T-helper 22 cell (primary cell): Measurements from ENCODE around the gene USP36.
A peak's percentile ranks its signal among the peaks of the same experiment; 100 is the strongest.
"Not testable (repeated sequence)": the region's sequence is repeated elsewhere in the genome, so short reads cannot be mapped to it uniquely, and the experiment has no call there.

Experiments used
- DNase-seq: peaks from one replicate; pipeline ENCODE4 v3.0.0-alpha.2; 2020; ENCODE audit warnings: low read depth

The USP36 gene

DNA sequence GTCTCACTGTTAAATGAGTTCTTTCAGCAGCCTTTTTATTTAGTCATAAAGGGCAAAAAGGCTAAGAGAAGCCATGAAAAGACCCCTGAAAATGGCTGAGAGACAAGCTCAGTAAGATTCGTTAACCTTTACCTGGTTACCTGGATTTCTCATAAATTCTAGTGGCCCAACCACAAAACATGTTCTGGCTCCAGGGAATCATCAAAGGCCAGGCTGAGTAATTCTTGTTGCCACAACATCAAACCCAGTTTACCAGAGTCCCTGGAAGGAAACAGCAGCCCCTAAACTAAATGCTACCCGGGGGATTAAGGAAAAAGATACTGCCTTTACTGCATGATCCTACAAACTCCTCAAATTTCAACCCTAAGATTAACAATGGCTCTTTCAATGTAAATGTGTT, 74.4 kb downstream of the USP36 start:
- DNase-seq: no peak

DNA sequence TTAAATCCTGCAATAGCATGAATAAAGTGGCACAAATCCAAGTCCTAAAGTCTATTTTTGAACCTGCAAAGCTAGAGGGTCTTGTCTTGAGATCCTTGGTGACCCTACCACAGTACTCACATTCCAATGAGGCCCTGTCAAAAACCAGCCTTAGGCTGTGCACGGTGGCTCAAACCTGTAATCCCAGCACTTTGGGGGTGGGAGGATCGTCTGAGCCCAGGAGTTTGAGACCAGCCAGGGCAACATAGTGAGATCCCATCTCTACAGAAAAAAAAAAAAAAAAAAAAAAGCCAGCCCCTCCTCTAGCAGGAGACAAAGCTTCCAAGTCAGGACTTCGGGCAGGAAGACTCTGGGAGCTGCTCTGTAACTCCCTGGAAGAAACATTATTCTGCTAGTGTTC, 74.8 kb downstream of the USP36 start:
- DNase-seq: no peak

DNA sequence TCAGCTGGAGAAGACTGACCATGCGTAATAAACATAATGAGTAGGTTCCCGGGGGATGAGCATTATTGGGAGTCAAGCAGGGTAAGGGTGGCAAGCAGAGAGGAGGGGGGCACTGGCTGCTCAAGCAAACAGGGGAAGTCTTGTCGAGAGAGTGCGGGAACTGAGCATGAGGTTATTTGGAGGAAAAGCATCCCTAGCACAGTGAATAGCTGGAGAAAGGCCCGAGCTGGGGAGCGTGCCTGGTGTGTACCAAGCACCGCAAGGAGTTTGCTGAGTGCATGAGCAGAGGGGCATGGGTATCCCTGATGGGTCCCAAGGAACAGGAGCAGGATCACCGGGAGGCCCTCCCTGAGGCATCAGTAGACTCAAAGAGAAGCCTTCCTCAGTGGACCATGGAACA, 75.7 kb downstream of the USP36 start:
- no peak for DNase-seq

DNA sequence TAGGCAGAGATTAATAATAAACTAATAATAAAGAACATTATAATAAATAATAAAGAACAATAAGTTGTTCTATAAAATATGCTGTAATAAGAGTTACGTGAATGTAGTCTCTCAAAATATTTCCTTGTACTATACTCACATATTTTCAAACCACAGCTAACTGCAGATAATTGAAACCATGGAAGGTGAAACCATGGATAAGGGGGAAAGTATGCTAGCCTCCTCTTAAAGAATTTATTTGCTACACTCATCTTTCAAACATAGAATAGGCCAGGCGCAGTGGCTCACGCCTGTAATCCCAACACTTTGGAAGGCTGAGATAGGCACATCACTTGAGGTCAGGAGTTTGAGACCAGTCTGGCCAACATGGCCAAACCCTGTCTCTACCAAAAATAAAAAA, 77.1 kb downstream of the USP36 start:
- no peak for DNase-seq

DNA sequence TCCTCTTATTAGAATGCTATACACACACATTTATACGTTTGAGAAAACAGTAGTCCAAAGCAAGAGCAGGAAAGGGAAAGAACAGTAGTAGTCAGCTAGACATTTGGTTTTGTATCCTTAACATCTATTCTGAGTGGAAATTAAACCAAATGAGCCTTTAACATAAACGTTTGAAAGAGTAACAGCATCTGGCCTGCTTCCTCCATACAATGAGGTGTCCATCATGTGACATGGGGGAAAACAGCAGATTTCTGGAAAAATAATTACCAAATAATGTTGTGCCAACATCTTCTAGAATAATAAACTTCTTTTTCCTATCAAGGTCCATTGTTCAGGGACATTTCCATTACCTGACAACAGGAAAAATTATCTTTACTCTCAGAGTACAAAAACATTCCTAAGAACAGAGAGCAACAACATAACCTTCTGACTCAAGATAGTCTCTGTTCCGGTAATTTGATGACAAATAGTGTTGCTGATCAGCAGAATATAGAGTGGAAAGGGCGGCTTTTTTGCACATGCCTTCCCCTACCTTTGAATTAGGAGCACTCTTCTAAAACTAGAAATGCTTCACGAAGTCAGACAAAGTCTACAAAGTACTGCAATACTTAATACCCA, 78.7 kb downstream of the USP36 start:
- DNase-seq: no peak

DNA sequence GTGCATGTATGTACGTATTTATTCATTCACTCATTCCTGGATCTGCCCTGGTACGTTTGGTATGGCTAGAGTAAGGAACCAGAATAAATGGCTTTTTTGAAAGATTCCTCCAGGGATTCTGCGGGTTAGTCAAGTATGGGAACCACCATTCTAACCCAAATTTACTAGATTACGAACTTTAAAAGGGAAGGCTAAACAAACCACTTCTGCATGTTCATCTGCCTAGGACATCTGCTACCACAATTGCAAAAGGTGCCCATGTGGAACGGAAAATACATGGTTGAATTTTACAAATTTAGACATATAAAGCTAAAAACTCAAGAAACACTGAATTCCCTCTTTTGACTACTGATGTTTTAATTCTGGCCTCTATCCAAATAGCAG, 80.7 kb downstream of the USP36 start:
- no peak for DNase-seq

DNA sequence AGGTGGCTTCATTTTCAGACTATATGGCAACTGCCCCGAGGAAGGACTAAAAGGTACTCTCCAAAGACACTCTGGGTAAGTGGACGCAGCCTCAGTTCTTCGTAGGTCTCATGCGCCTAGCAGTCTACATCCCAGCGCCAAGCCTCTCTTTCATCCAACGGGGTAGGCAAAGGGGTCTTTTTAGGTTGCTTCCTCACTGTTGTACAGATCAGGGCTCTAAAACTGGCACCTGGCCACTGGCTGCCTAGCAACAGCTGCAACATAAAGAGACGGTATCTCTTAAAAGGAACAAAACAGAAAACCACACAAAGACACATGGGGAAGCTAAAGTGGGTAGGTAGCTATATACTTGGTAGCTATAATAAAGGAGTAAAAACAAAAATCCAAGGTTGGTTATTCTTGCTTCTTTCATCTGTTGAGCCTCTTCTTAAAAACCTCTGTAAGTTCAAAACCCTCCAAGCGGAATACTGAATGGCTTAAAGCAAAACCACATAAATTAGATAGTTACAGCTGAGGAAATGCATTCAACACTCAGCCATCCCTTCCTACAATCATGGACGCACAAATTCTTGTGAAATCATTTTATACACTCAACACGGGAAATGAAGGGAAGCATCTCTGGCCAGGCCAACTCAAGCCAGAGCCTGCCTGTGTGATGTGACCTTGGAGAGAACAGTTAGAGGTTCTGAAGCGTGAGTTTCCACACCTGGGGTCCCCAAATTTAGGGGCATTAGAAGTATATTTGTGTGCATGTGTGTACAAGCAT, 81.2 kb downstream of the USP36 start:
- DNase-seq: peak; percentile 76

DNA sequence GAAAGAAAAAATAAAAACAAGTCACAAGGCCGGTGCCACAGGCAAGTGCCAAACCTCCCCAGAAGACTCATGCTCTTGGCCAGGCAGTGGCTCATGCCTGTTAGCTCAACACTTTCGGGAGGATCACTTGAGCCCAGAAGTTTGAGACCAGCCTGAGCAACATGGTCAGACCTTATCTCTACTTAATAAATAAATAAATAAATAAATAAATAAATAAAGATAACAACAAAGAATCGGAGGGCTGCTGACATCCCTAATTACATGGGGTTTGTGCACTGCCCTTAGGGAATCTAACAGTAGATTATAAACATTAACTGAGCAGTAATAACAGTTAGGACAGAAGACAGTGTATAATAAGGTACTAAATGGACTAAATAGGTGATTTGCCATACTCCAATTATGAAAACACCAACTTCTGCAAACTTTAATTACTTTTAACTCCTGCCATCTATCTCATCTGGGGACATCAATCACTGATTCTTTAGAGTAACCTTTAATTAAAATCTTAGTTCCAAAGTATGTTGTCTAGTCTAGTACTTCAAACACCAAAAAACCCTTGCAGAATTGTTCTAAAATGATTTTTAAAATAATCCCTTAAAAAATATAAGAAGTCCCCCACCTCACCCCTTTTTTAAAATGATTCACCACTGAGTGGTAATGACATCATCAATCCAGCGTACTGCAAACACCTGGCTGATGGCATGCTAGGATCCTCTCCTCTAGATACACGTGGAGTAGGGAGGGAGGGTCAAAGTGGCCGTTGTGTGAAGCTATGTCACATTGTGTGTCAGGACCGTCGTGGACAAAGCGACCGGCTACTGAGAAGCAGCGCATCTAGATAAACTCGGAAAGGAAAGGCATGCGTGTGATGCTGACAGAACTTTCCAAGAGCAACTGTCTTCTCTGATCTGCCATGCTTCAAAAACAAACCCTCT, 87.0 kb downstream of the USP36 start:
- no peak for DNase-seq

DNA sequence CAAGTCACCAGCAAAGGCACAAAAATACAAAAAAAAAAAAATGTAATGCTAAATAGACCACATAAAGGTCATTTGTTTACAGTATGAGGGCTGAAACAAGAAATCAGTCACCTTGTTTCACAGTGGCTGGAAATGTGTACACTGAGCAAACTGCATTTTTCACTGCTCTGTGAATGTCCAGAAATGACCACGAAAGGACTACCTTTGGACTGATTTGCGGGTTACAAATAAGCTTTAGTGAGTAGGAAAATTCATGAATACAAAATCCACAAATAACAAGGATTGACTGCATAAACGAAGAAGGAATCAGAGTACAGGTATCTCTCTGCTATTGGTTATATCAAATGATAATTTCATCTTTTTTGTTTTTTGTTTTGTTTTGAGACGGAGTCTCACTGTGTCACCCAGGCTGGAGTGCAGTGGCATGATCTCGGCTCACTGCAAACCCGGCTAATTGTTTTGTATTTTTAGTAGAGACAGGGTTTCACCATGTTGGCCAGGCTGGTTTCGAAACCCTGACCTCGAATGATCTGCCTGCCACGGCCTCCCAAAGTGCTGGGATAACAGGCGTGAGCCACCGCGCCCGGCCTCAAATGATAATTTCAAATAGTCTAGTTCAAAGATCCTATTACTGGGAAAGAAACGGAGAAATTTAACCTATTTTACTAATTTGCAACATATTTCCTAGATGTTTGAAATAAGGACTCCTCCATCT, 89.0 kb downstream of the USP36 start:
- no peak for DNase-seq

DNA sequence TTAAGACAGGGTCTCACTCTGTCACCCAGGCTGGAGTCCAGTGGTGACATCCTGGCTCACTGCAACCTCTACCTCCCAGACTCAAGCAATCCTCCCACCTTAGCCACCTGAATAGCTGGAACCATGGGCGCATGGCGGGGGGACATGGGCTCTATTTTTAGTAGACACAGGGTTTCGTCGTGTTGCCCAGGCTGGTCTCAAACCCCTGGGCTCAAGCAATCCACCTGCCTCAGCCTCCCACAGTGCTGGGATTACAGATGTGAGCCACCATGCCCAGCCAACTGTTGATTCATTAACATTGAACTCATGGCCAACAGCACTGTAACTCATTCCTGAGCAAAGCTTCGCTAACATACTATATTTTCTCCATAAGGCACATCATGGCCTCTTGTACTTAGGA, 89.6 kb downstream of the USP36 start:
- not testable (repeated sequence) for DNase-seq

DNA sequence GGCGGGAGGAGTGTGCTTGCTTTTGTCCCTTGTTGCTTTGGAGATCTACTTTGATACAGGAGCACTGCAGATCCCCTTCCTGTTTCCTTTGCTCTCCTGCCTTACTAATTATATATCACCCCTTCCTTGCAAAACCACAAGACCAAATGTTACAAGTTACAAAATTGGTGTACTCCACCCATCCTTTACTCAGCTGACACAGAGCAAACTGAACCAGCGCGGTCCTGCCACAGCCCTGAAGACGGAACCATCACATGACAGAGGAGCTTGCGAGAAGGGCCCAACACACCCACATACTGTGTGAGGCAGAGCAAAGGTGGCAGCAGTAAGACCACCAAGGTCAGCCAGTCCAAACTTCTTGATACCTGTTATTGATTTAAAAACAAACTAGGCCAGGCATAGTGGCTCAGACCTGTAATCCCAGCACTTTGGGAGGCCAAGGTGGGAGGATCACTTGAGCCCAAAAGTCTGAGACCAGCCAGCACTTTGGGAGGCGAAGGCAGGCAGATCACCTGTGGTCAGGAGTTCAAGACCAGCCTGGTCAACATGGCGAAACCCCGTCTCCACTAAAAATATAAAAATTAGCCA, 91.8 kb downstream of the USP36 start:
- peak; percentile 77 for DNase-seq

DNA sequence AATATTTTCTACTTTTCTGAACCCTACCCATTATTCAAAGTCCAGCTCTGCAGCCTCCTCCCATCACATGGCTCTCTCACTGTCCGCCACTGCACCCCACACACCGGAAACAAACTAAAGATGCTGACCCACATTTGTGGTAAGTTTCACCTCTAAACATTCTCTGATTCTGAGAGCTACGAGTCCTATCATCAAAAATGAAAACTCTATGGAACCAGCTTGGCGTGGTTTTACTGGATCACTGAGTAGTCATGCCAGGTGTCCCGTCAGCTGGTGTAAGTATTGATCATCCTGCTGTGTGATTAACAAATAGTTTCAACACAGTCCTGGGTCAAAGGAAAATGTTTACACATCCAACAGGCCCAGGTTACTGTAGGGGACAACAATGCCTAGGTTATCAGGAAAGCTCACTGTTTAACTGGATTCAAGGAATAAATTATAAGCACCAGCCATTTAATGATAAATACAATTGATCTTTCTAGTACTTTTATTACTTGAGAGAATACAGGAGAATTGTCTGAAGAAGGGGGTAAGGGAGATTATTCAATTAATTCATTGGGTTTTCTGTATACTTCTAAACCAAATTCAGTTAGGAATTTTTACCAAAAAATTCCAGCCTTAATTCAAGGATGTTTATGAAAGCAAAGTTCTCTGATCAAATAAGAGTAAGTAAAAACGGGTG, 92.4 kb downstream of the USP36 start:
- DNase-seq: no peak

DNA sequence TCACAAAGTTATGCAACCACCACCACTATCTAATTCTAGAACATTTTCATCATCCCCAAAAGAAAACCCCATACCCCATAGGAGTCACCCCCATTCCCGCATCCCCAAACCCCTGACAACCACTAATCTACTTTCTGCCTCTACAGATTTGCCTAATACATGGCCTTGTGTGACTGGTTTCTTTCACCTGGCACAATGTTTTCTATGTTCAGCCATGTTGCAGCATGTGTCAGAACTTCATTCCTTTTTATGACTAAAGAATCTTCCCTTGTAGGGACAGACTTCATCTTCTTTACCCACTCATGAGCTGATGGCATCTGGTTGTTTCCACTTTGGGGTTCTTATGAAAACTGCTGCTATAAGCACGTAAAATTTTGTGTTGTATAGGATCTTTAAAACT, 93.1 kb downstream of the USP36 start:
- no peak for DNase-seq

DNA sequence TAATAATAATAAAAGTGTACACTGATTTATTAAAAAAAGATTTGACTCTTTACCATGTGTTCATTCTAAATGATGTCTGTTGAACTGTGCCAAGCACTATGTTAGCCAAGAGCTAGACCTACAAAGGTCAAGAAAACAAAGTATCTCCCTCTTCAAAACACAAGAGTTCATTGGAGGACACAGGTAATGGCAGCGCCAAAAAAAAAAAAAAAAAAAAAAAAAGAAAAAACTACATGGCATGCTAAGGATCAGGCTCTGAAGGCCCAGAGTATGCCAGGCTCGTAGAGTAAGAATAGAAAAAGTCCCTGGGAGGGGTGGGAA, 93.7 kb downstream of the USP36 start:
- DNase-seq: no peak

DNA sequence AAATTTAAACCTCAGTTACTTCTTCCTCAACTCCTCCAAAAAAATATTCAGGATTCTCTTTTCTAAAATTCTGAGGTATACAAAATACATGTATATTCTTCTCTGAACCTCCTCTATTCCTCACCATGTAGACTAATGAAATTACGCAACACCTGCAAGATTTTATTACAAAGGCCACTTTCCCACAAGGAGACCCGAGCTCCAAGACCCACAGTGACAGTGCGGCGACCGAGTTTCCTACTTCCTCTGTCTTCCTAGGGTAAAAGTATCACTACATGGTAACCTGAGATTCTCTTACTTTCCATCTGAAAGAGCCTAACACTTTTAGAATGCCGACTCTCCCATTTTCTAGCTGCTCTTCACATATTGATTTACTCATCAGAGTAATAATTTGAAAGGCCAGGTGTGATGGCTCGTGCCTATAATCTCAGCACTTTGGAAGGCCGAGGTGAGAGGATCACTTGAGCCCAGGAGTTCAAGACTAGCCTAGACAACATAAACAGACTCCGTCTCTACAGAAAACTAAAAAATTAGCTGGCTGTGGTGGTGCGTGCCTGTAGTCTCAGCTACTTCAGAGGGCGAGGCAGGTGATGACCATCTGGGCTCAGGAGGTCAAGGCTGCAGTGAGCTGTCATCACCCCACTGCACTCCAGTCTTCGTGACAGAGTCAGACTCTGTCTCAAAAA, 94.2 kb downstream of the USP36 start:
- no peak for DNase-seq
